Measurements from ENCODE around the gene SEPTIN6. TPM values are rescaled to one million over a fixed set of nuclear protein-coding genes. Genes with fewer than 3 reads are reported as not detected.

SEPTIN6 gene
- total RNA-seq, 1 donor from 2014 or later, result 19.8 TPM

GRCh38 chrX:119692191-119693039 is 553 bp downstream of the SEPTIN6 start:
- Mint-ChIP-seq H3K4me1 (ENCODE audit: unreplicated experiment) (peaks cover 7% of the 10 kb centered on the region), H3K36me3 (ENCODE audit: low read depth, unreplicated experiment) (no peaks in the 10 kb centered on the region), H3K27me3 (ENCODE audit: unreplicated experiment) (peaks cover 5% of the 10 kb centered on the region), H3K9me3 (ENCODE audit: unreplicated experiment) (no peaks in the 10 kb centered on the region), H3K27ac (ENCODE audit: unreplicated experiment) (peak overlapping the region; percentile 24), H3K4me3 (ENCODE audit: unreplicated experiment) (peak overlapping the region; percentile 97)
- TF ChIP-seq CTCF (IDR thresholded peaks at IDR 0.05; ENCODE audit: unreplicated experiment), result no peak
- peak; percentile 11 for DNase-seq (ENCODE audit: low spot score)

- H3K4me3 Mint-ChIP-seq (ENCODE audit: unreplicated experiment), result peak overlapping the region; percentile 97
- no peak overlapping the region for H3K27ac Mint-ChIP-seq (ENCODE audit: unreplicated experiment)
- H3K36me3 Mint-ChIP-seq (ENCODE audit: low read depth, unreplicated experiment), result no peaks in the 10 kb centered on the region
- no peak for DNase-seq (ENCODE audit: low spot score)
- H3K27me3 Mint-ChIP-seq (ENCODE audit: unreplicated experiment), result peaks cover 5% of the 10 kb centered on the region
- H3K9me3 Mint-ChIP-seq (ENCODE audit: unreplicated experiment), result no peaks in the 10 kb centered on the region
- no peak for TF ChIP-seq CTCF (IDR thresholded peaks at IDR 0.05; ENCODE audit: unreplicated experiment)
- peaks cover 12% of the 10 kb centered on the region for H3K4me1 Mint-ChIP-seq (ENCODE audit: unreplicated experiment)
Observed at GRCh38 chrX:119690921-119691716, 1.8 kb downstream of the SEPTIN6 start.

- Mint-ChIP-seq H3K4me1 (ENCODE audit: unreplicated experiment) (peaks cover 20% of the 10 kb centered on the region), H3K27ac (ENCODE audit: unreplicated experiment) (no peak overlapping the region), H3K27me3 (ENCODE audit: unreplicated experiment) (peaks cover 5% of the 10 kb centered on the region), H3K4me3 (ENCODE audit: unreplicated experiment) (no peak overlapping the region), H3K9me3 (ENCODE audit: unreplicated experiment) (no peaks in the 10 kb centered on the region), H3K36me3 (ENCODE audit: low read depth, unreplicated experiment) (no peaks in the 10 kb centered on the region)
- DNase-seq (ENCODE audit: low spot score), result no peak
- no peak for TF ChIP-seq CTCF (IDR thresholded peaks at IDR 0.05; ENCODE audit: unreplicated experiment)
Observed at GRCh38 chrX:119688911-119689321, 4.1 kb downstream of the SEPTIN6 start.

GRCh38 chrX:119687661-119688413 is 5.1 kb downstream of the SEPTIN6 start:
- Mint-ChIP-seq H3K4me3 (ENCODE audit: unreplicated experiment) (no peak overlapping the region), H3K9me3 (ENCODE audit: unreplicated experiment) (no peaks in the 10 kb centered on the region), H3K36me3 (ENCODE audit: low read depth, unreplicated experiment) (no peaks in the 10 kb centered on the region), H3K27ac (ENCODE audit: unreplicated experiment) (no peak overlapping the region), H3K4me1 (ENCODE audit: unreplicated experiment) (peaks cover 20% of the 10 kb centered on the region), H3K27me3 (ENCODE audit: unreplicated experiment) (peaks cover 5% of the 10 kb centered on the region)
- no peak for TF ChIP-seq CTCF (IDR thresholded peaks at IDR 0.05; ENCODE audit: unreplicated experiment)
- DNase-seq (ENCODE audit: low spot score), result no peak

Measured in endothelial cell (in vitro differentiated cells).